Activated CD4-positive, alpha-beta T cell treated with anti-CD3 and anti-CD28 coated beads for 4 hours (primary cell): ENCODE results near the gene PDK2.
A peak's percentile ranks its signal among the peaks of the same experiment; 100 is the strongest.

Experiments used
- DNase-seq, 2 donors: peaks; one replicate each; pipeline ENCODE4 v3.0.0-alpha.2; 2020

PDK2 gene

GRCh38 chr17:50080096-50080480 is 15.1 kb upstream of the PDK2 start:
- no peak for DNase-seq

- DNase-seq = no peak
Observed at GRCh38 chr17:50080827-50081226, 14.3 kb upstream of the PDK2 start.

GRCh38 chr17:50081757-50082156 is 13.4 kb upstream of the PDK2 start:
- DNase-seq = no peak

- DNase-seq = peak; percentile 65 to 80
Observed at GRCh38 chr17:50087246-50087911, 7.8 kb upstream of the PDK2 start.

GRCh38 chr17:50087912-50088405 is 7.2 kb upstream of the PDK2 start:
- DNase-seq = no peak

GRCh38 chr17:50088952-50089825 is 6.0 kb upstream of the PDK2 start:
- DNase-seq = no peak

- DNase-seq = no peak
Observed at GRCh38 chr17:50090071-50090470, 5.1 kb upstream of the PDK2 start.

- no peak for DNase-seq
Observed at GRCh38 chr17:50090971-50091917, 3.9 kb upstream of the PDK2 start.

GRCh38 chr17:50091918-50092285 is 3.2 kb upstream of the PDK2 start:
- DNase-seq = no peak

- DNase-seq = no peak
Observed at GRCh38 chr17:50093246-50093645, 1.9 kb upstream of the PDK2 start.

GRCh38 chr17:50093807-50094206 is 1.3 kb upstream of the PDK2 start:
- DNase-seq = no peak

GRCh38 chr17:50094243-50094752 is 853 bp upstream of the PDK2 start:
- DNase-seq = peak; percentile 84 to 93

- no peak for DNase-seq
Observed at GRCh38 chr17:50095626-50096037, 481 bp downstream of the PDK2 start.

GRCh38 chr17:50096092-50096491 is 941 bp downstream of the PDK2 start:
- DNase-seq = no peak

- DNase-seq = no peak
Observed at GRCh38 chr17:50096758-50097157, 1.6 kb downstream of the PDK2 start.

- no peak for DNase-seq
Observed at GRCh38 chr17:50097455-50097854, 2.3 kb downstream of the PDK2 start.

- no peak for DNase-seq
Observed at GRCh38 chr17:50097926-50098325, 2.8 kb downstream of the PDK2 start.

GRCh38 chr17:50098583-50098982 is 3.4 kb downstream of the PDK2 start:
- no peak for DNase-seq

GRCh38 chr17:50099003-50099402 is 3.9 kb downstream of the PDK2 start:
- DNase-seq = no peak

GRCh38 chr17:50100480-50100883 is 5.3 kb downstream of the PDK2 start:
- no peak for DNase-seq

GRCh38 chr17:50100921-50101345 is 5.8 kb downstream of the PDK2 start:
- DNase-seq = no peak

GRCh38 chr17:50101346-50102163 is 6.4 kb downstream of the PDK2 start:
- DNase-seq = no peak
